GM21367 (cell line): ENCODE data around the gene LMNA.
A peak's percentile ranks its signal among the peaks of the same experiment; 100 is the strongest.
"Not testable (repeated sequence)": the region's sequence is repeated elsewhere in the genome, so short reads cannot be mapped to it uniquely, and the experiment has no call there.

Experiments
- ATAC-seq: cut with Tn5 transposase; IDR thresholded peaks from one replicate; pipeline ENCODE4 v1.9.1; 2021; ENCODE audit not compliant: unreplicated experiment

The LMNA gene

GRCh38 chr1:156103521-156103947 is 11.0 kb upstream of the LMNA start:
- no peak for ATAC-seq

- ATAC-seq = no peak
These were observed 10.3 kb upstream of the LMNA start for GRCh38 chr1:156104065-156104810.

- ATAC-seq = no peak
These were observed 9.4 kb upstream of the LMNA start for GRCh38 chr1:156104861-156105832.

- ATAC-seq = peak; percentile 10
These were observed 7.7 kb upstream of the LMNA start for GRCh38 chr1:156106624-156107488.

GRCh38 chr1:156108057-156108456 is 6.5 kb upstream of the LMNA start:
- no peak for ATAC-seq

GRCh38 chr1:156108664-156109241 is 5.8 kb upstream of the LMNA start:
- ATAC-seq = no peak

- ATAC-seq = no peak
These were observed 4.3 kb upstream of the LMNA start for GRCh38 chr1:156110252-156110651.

- ATAC-seq = no peak
These were observed 3.1 kb upstream of the LMNA start for GRCh38 chr1:156111355-156111962.

- no peak for ATAC-seq
These were observed 2.0 kb upstream of the LMNA start for GRCh38 chr1:156112276-156113137.

- ATAC-seq = no peak
These were observed 1.1 kb upstream of the LMNA start for GRCh38 chr1:156113282-156113950.

GRCh38 chr1:156114919-156115513 is 505 bp downstream of the LMNA start:
- ATAC-seq = no peak

- no peak for ATAC-seq
These were observed 1.2 kb downstream of the LMNA start for GRCh38 chr1:156115514-156116374.

- ATAC-seq = not testable (repeated sequence)
These were observed 2.2 kb downstream of the LMNA start for GRCh38 chr1:156116731-156117130.

- no peak for ATAC-seq
These were observed 3.1 kb downstream of the LMNA start for GRCh38 chr1:156117414-156118176.

- ATAC-seq = no peak
These were observed 3.8 kb downstream of the LMNA start for GRCh38 chr1:156118177-156118868.
